Measurements from ENCODE around the gene SRCAP. TPM values are rescaled to one million over a fixed set of nuclear protein-coding genes. Genes with fewer than 3 reads are reported as not detected.

Gene SRCAP
- total RNA-seq, 1 experiment from 2014 or later = 58.5 TPM

- no peak for TF ChIP-seq IRF1 (CRISPR knock-in tag; IDR thresholded peaks at IDR 0.05)
- no peak for TF ChIP-seq MAX (CRISPR knock-in tag; IDR thresholded peaks at IDR 0.05)
- no peak for TF ChIP-seq USF2 (CRISPR knock-in tag; IDR thresholded peaks at IDR 0.05)
- TF ChIP-seq ZMAT4 (CRISPR knock-in tag; IDR thresholded peaks at IDR 0.05) = no peak
- no peak for TF ChIP-seq JAZF1 (CRISPR knock-in tag; IDR thresholded peaks at IDR 0.05)
- TF ChIP-seq ZNF671 (CRISPR knock-in tag; IDR thresholded peaks at IDR 0.05) = no peak
- TF ChIP-seq TCF7 (CRISPR knock-in tag; IDR thresholded peaks at IDR 0.05; ENCODE audit: low read depth) = 0 out of 2 replicates have a peak, but pooled peaks have one; percentile 17
- no peak for TF ChIP-seq RELA (CRISPR knock-in tag; IDR thresholded peaks at IDR 0.05; ENCODE audit: borderline replicate concordance)
- TF ChIP-seq TEAD1 (CRISPR knock-in tag; IDR thresholded peaks at IDR 0.05) = peak; percentile 11; the same call in 1 of the 2 replicates
- no peak for TF ChIP-seq MYBL2 (CRISPR knock-in tag; IDR thresholded peaks at IDR 0.05)
- no peak for TF ChIP-seq OVOL2 (CRISPR knock-in tag; IDR thresholded peaks at IDR 0.05; ENCODE audit: borderline replicate concordance)
- TF ChIP-seq CTCF (IDR thresholded peaks at IDR 0.05) = no peak
- TF ChIP-seq ATF2 (CRISPR knock-in tag; IDR thresholded peaks at IDR 0.05; ENCODE audit: borderline replicate concordance, low read depth) = no peak
- TF ChIP-seq STAT6 (CRISPR knock-in tag; conservative IDR thresholded peaks at IDR 0.05; ENCODE audit: low read depth) = no peak
- TF ChIP-seq ZNF396 (CRISPR knock-in tag; IDR thresholded peaks at IDR 0.05; ENCODE audit: borderline replicate concordance) = no peak
- no peak for TF ChIP-seq AFF4 (CRISPR knock-in tag; IDR thresholded peaks at IDR 0.05; ENCODE audit: borderline replicate concordance)
- no peak for TF ChIP-seq NR1H2 (CRISPR knock-in tag; IDR thresholded peaks at IDR 0.05)
- TF ChIP-seq PREB (CRISPR knock-in tag; IDR thresholded peaks at IDR 0.05; ENCODE audit: borderline replicate concordance) = no peak
- TF ChIP-seq ZNF425 (CRISPR knock-in tag; conservative IDR thresholded peaks at IDR 0.05) = no peak
- TF ChIP-seq CREB1 (CRISPR knock-in tag; IDR thresholded peaks at IDR 0.05) = no peak
- TF ChIP-seq CBFB (CRISPR knock-in tag; IDR thresholded peaks at IDR 0.05; ENCODE audit: low read depth) = no peak
These were observed 88.1 kb downstream of the SRCAP start, which contains the start of gene ZNF629 (continued) for GRCh38 chr16:30786936-30787612.

Measured in WTC11 (cell line).